Stimulated activated memory B cell treated with anti-CD40 and anti-IgM and Interleukin-4, amounts not matched to agents 10 μg/mL and 1 μg/mL and 100 μg/mL, for 72 hours (primary cell): ENCODE results near the gene GALNT12.

ENCODE experiments used
- ATAC-seq: fragments of 150-1000 bp; cut with Tn5 transposase; 2 replicates; pipeline ENCODE4 v1.10.0; 2021
- H3K27ac Mint-ChIP-seq: one replicate; pipeline ENCODE4 v1.8.0; 2022; ENCODE audit warnings: mild to moderate bottlenecking, mixed read lengths
- H3K27me3 Mint-ChIP-seq: one replicate; pipeline ENCODE4 v1.8.0; 2022; ENCODE audit warnings: mixed read lengths
- H3K36me3 Mint-ChIP-seq: one replicate; pipeline ENCODE4 v1.8.0; 2022; ENCODE audit warnings: mixed read lengths
- H3K4me1 Mint-ChIP-seq: one replicate; pipeline ENCODE4 v1.8.0; 2022; ENCODE audit warnings: mixed read lengths
- H3K4me3 Mint-ChIP-seq: one replicate; pipeline ENCODE4 v1.8.0; 2022; ENCODE audit warnings: mild to moderate bottlenecking, moderate library complexity, mixed read lengths
- H3K9me3 Mint-ChIP-seq: one replicate; pipeline ENCODE4 v1.8.0; 2022; ENCODE audit warnings: mixed read lengths

Gene GALNT12

GRCh38 chr9:98807070-98807813 lies at the start of gene GALNT12:
TSS of gene GALNT12 (plus strand) at chr9:98807670. CDS start at chr9:98807699, 29 bp downstream.
- no peaks in the 10 kb centered on the region for H3K36me3 Mint-ChIP-seq
- H3K4me1 Mint-ChIP-seq, result peaks cover 29% of the 10 kb centered on the region
- H3K27me3 Mint-ChIP-seq, result peaks cover 12% of the 10 kb centered on the region
- peak within 1 kb of the TSS; percentile 63 for H3K27ac Mint-ChIP-seq
- no peaks in the 10 kb centered on the region for H3K9me3 Mint-ChIP-seq
- ATAC-seq, result peak; percentile 88
- H3K4me3 Mint-ChIP-seq, result peak within 1 kb of the TSS; percentile 91

DNA sequence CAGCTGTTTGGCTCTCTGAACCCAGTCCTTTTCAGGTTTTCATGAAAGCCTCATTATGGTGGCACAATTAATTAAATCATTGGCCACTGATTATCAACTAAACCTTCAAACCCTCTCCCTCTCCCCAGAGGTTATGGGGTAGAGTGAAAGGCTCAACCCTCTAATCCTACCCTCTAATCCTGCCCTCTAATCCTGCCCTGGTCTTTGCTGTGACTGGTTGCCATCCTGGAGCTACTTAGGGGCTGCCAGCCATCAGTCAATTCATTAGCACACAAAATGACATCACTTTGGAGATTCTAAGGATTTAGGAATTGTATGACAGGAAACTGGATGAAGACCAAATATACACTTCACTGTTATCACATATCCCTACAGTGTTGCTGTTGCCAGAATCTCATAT lies 47.2 kb upstream of the GALNT12 start:
- Mint-ChIP-seq H3K4me1 (no peaks in the 10 kb centered on the region), H3K36me3 (peaks cover 68% of the 10 kb centered on the region), H3K4me3 (no peak overlapping the region), H3K27ac (no peak overlapping the region), H3K27me3 (no peaks in the 10 kb centered on the region), H3K9me3 (peaks cover 12% of the 10 kb centered on the region)
- no peak for ATAC-seq

- Mint-ChIP-seq H3K4me1 (no peaks in the 10 kb centered on the region), H3K27ac (no peak overlapping the region), H3K4me3 (no peak overlapping the region), H3K9me3 (peaks cover 7% of the 10 kb centered on the region), H3K36me3 (peaks cover 67% of the 10 kb centered on the region), H3K27me3 (no peaks in the 10 kb centered on the region)
- ATAC-seq, result no peak
These were observed 43.3 kb upstream of the GALNT12 start for GRCh38 chr9:98763986-98764745.

DNA sequence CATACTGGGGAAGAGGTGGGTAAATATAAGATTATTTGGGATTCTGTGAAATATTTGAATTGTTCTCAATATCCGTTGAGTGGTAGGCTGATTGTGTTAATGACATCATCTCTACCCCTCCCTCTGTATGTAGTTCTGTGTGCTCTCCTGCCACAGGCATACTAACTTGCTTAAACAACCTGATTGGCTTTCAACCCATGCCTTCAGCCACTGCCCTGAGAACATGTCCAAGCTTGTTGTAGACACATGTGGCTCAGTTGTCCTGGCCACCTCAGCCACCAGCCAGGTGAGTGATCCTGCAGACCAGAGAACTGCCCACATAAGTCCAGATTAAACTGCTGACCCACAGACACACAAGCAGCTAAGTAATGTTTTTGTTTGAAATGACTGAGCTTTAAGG lies 42.2 kb upstream of the GALNT12 start:
- Mint-ChIP-seq H3K27me3 (no peaks in the 10 kb centered on the region), H3K27ac (no peak overlapping the region), H3K36me3 (peaks cover 69% of the 10 kb centered on the region), H3K4me3 (no peak overlapping the region), H3K4me1 (no peaks in the 10 kb centered on the region), H3K9me3 (peaks cover 4% of the 10 kb centered on the region)
- ATAC-seq, result no peak

DNA sequence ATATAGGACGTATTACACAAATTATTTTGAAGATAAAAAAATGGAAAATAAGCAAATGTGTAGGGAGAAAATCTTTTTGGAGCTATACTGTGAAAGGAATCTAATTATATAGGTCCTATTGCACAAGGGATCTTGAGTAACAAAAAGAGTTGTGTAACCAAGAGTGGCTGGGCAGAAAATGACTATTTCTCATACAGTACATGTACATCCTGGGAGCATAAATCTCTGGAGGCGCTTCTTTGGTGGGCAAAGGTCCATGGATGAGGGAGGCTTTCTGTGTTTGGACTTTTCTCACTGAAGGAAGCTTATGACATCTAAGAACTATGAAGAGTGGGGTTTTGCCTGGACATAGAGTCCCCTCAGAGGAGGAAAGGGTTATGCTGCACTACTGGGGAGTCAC lies 40.9 kb upstream of the GALNT12 start:
- H3K27ac Mint-ChIP-seq, result no peak overlapping the region
- H3K27me3 Mint-ChIP-seq, result no peaks in the 10 kb centered on the region
- H3K4me3 Mint-ChIP-seq, result no peak overlapping the region
- peaks cover 4% of the 10 kb centered on the region for H3K9me3 Mint-ChIP-seq
- H3K36me3 Mint-ChIP-seq, result peaks cover 81% of the 10 kb centered on the region
- no peaks in the 10 kb centered on the region for H3K4me1 Mint-ChIP-seq
- no peak for ATAC-seq

DNA sequence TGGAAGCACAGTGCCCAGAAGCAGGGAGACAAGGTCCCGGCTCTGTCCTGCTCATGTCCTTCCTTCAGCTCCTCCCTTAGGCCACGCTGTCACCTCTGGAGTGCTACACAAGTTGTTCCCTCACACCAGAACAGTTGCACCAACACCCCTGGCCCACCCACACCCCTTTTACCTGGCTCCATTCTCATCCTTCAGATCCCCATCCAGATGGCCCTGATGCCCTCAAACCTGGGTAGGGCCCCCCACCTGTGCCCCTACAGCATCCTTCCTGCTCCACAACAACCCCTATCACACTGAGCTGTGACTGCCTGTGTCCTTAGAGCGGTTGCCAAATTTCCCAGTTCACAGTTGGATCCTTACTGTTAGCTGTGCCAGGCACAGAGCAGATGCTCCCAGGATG lies 40.3 kb upstream of the GALNT12 start:
- Mint-ChIP-seq H3K9me3 (peaks cover 4% of the 10 kb centered on the region), H3K4me3 (no peak overlapping the region), H3K4me1 (no peaks in the 10 kb centered on the region), H3K27me3 (no peaks in the 10 kb centered on the region), H3K27ac (no peak overlapping the region), H3K36me3 (peaks cover 86% of the 10 kb centered on the region)
- no peak for ATAC-seq

- no peak overlapping the region for H3K27ac Mint-ChIP-seq
- ATAC-seq, result no peak
- H3K36me3 Mint-ChIP-seq, result peaks cover 85% of the 10 kb centered on the region
- H3K9me3 Mint-ChIP-seq, result peaks cover 4% of the 10 kb centered on the region
- H3K4me3 Mint-ChIP-seq, result no peak overlapping the region
- H3K27me3 Mint-ChIP-seq, result no peaks in the 10 kb centered on the region
- H3K4me1 Mint-ChIP-seq, result no peaks in the 10 kb centered on the region
These were observed 39.6 kb upstream of the GALNT12 start for GRCh38 chr9:98767915-98768314.

DNA sequence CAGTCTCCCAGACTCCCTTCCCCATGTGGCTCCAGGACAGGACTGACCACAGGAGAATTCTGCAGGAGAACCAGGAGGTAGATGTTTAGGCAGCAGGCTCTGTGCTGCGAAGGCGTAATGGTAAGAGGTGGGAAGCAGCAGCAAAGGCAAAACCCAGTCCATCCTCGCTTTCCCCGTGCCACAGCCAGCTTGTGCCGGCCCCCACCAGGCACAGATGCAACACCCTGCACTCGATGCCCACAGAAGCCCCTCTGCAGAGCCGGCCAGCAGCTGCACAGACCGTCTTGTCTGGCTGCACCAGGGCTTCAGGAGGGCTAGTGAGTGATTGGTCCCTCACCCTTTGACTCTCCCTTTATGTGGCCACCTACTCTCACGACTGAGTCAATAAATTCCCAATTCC lies 39.1 kb upstream of the GALNT12 start:
- Mint-ChIP-seq H3K27me3 (no peaks in the 10 kb centered on the region), H3K4me1 (no peaks in the 10 kb centered on the region), H3K9me3 (peaks cover 4% of the 10 kb centered on the region), H3K36me3 (peaks cover 85% of the 10 kb centered on the region), H3K27ac (no peak overlapping the region), H3K4me3 (no peak overlapping the region)
- ATAC-seq, result no peak

DNA sequence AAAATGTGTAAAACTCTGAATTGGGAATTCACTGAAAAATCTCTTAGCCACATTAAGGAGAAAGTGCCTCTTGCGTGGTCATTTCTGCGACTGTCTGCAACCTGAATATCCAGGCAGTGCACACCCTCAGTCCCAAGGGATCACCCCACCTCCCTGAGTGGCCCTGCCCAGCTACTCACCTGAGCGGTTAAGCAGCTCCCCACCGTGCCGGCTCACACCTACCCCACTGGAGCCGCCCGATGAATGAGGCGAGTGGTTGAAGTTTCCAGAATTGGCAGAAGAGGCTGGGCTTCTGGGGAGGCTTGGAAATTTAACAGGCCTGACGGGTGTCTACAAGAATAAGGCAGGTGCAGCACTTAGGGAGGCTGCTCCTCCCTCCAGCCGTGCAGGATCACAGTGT lies 36.8 kb upstream of the GALNT12 start:
- no peaks in the 10 kb centered on the region for H3K4me1 Mint-ChIP-seq
- H3K27ac Mint-ChIP-seq, result no peak overlapping the region
- H3K9me3 Mint-ChIP-seq, result no peaks in the 10 kb centered on the region
- H3K27me3 Mint-ChIP-seq, result no peaks in the 10 kb centered on the region
- no peak for ATAC-seq
- H3K36me3 Mint-ChIP-seq, result peaks cover 78% of the 10 kb centered on the region
- no peak overlapping the region for H3K4me3 Mint-ChIP-seq

GRCh38 chr9:98771209-98771874 lies 36.1 kb upstream of the GALNT12 start:
- Mint-ChIP-seq H3K4me1 (no peaks in the 10 kb centered on the region), H3K27me3 (no peaks in the 10 kb centered on the region), H3K27ac (no peak overlapping the region), H3K4me3 (no peak overlapping the region), H3K9me3 (no peaks in the 10 kb centered on the region), H3K36me3 (peaks cover 76% of the 10 kb centered on the region)
- no peak for ATAC-seq

DNA sequence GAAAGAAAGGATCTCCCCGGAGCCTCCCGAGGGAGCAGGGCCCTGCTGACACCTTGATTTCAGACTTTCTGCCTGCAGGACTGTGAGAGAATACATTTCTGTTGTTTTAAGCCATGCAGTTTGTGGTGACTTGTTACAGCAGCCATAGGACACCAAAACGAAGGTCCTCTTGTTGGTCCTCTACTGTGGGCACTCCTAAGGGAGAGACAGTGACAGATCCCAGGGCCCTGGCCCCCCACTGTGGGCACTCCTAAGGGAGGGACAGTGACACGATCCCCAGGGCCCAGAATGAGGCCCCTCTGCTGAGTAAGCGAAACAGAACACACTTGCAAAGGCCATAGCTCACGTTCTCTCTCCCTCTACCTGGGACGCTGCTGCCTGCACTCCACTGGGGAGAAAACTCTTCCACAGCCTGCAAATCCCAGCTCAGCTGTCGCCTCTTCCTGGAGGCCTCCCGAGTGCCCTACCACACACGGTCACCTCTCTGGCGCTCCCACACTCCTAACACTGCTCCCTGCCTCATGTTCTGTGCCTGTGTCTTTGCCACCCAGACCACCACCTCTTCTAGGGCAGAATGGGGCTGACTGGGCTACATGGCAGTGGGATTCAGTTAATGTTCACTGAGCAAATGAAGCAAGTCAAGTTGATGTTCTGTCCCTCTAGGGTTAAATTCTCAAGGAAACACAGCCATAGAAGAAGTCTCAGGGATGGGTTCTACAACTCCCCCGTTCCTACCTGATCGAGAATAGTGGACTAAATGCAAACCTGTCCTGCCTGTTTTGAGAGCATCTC lies 34.9 kb upstream of the GALNT12 start:
- Mint-ChIP-seq H3K4me3 (no peak overlapping the region), H3K27me3 (no peaks in the 10 kb centered on the region), H3K36me3 (peaks cover 68% of the 10 kb centered on the region), H3K4me1 (no peaks in the 10 kb centered on the region), H3K9me3 (no peaks in the 10 kb centered on the region), H3K27ac (no peak overlapping the region)
- no peak for ATAC-seq

DNA sequence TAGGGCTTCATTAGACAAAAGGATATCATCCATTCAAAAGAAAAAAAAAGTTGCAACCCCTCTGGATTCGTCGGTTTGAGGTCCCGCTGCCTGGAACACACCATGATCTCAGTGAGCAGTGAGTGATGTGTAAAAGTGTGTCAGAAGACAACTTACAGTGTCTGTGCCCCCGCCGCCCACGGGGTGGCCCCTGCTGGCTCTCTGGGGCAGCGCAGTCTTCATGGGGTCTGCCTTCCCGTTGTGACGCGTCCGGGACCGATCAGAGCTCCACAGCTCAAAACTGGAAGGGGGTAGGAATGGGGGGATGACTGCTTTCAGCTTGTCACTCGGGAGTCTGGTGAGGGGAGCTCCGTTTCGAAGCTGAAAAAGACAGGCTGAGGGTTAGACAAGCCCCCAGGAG lies 33.7 kb upstream of the GALNT12 start:
- Mint-ChIP-seq H3K9me3 (no peaks in the 10 kb centered on the region), H3K27me3 (no peaks in the 10 kb centered on the region), H3K27ac (no peak overlapping the region), H3K36me3 (peaks cover 57% of the 10 kb centered on the region), H3K4me3 (no peak overlapping the region), H3K4me1 (no peaks in the 10 kb centered on the region)
- no peak for ATAC-seq

GRCh38 chr9:98774746-98775145 lies 32.7 kb upstream of the GALNT12 start:
- H3K4me3 Mint-ChIP-seq, result no peak overlapping the region

GRCh38 chr9:98775831-98776441 lies 31.5 kb upstream of the GALNT12 start:
- Mint-ChIP-seq H3K9me3 (no peaks in the 10 kb centered on the region), H3K4me3 (no peak overlapping the region), H3K27ac (no peak overlapping the region), H3K27me3 (no peaks in the 10 kb centered on the region), H3K36me3 (peaks cover 37% of the 10 kb centered on the region), H3K4me1 (no peaks in the 10 kb centered on the region)
- ATAC-seq, result no peak

More at GRCh38 chr9:98774746-98775145, 32.7 kb upstream of the GALNT12 start:
- H3K9me3 Mint-ChIP-seq, result no peaks in the 10 kb centered on the region
- no peak overlapping the region for H3K27ac Mint-ChIP-seq
- peaks cover 48% of the 10 kb centered on the region for H3K36me3 Mint-ChIP-seq
- H3K4me1 Mint-ChIP-seq, result no peaks in the 10 kb centered on the region
- no peak for ATAC-seq
- no peaks in the 10 kb centered on the region for H3K27me3 Mint-ChIP-seq

GRCh38 chr9:98777618-98778017 lies 29.9 kb upstream of the GALNT12 start:
- no peak for ATAC-seq
- Mint-ChIP-seq H3K4me1 (no peaks in the 10 kb centered on the region), H3K36me3 (peaks cover 38% of the 10 kb centered on the region), H3K27ac (no peak overlapping the region), H3K27me3 (no peaks in the 10 kb centered on the region), H3K9me3 (no peaks in the 10 kb centered on the region), H3K4me3 (no peak overlapping the region)
